WTC11 (cell line): ENCODE data around the gene COG1.

Source experiments
- CREM ChIP-seq: sonication (generic); formaldehyde crosslinking; IDR thresholded peaks from 2 replicates; pipeline ENCODE4 v1.8.1; 2022; ENCODE audit warnings: mild to moderate bottlenecking, missing genetic modification reagents, moderate library complexity
- FOXK1 ChIP-seq: sonication (generic); formaldehyde crosslinking; IDR thresholded peaks from 2 replicates; pipeline ENCODE4 v1.8.0; 2022; ENCODE audit warnings: mild to moderate bottlenecking, moderate library complexity, missing genetic modification reagents
- TF ChIP-seq, protein P1 (sequence below): sonication (generic); formaldehyde crosslinking; IDR thresholded peaks from 2 replicates; pipeline ENCODE4 v1.8.0; 2022; ENCODE audit warnings: mild to moderate bottlenecking, missing genetic modification reagents

DNA sequence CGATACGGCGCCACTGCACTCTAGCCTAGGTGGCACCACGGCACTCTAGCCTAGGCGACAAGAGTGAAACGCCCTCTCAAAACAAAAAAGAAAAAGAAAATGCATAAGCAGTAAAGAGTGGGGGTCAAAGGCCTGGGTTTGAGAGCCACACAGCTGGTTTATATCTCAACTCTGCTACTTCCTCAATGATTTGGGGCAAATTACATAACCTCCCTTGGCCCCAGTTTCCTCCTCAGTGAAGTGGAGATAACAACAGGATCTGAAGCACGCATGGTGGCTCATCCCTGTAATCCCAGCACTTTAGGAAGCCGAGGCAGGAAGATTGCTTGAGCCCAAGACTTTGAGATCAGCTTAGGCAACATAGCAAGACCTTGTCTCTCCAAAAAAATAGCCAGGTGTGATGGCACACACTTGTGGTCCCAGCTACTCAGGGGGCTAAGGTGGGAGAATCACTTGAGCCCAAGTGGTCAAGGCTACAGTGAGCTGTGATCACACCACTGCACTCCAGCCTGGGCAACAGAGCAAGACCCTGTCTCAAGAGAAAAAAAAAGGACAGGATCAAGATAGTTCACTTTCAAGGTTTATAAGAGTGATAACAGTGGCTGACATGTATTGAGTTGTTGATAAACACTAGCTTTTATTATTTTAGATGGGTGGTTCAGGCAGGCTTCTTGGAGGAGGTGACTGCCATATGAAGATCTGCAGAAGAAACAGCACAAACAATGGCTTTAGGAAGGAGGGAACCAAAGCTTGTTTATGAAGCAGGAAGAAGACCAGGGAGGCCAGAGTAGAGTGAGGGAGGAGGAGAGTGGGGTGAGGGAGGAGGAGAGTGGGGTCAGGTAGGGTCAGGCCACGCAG is 8.5 kb upstream of the COG1 start:
- no peak for TF ChIP-seq CREM (CRISPR knock-in tag)
- TF ChIP-seq FOXK1 (CRISPR knock-in tag): no peak
- TF ChIP-seq, protein P1, sequence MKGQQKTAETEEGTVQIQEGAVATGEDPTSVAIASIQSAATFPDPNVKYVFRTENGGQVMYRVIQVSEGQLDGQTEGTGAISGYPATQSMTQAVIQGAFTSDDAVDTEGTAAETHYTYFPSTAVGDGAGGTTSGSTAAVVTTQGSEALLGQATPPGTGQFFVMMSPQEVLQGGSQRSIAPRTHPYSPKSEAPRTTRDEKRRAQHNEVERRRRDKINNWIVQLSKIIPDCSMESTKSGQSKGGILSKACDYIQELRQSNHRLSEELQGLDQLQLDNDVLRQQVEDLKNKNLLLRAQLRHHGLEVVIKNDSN (CRISPR knock-in tag): no peak
